ENCODE data around the gene TCOF1. TPM values are rescaled to one million over a fixed set of nuclear protein-coding genes. Genes with fewer than 3 reads are reported as not detected.

Gene TCOF1
- 11.6 and 22.0 TPM in 2 replicates for total RNA-seq

- DNase-seq (ENCODE audit: low read depth): peak; percentile 80
Observed at GRCh38 chr5:150357326-150358260, at the start of gene TCOF1. TCOF1 (plus strand) TSS chr5:150357697; CDS start chr5:150357747, 50 bp downstream.

- no peak for DNase-seq (ENCODE audit: low read depth)
Observed at GRCh38 chr5:150309101-150309885, 48.2 kb upstream of the TCOF1 start.

- DNase-seq (ENCODE audit: low read depth): no peak
Observed at GRCh38 chr5:150309886-150310239, 47.6 kb upstream of the TCOF1 start.

- no peak for DNase-seq (ENCODE audit: low read depth)
Observed at GRCh38 chr5:150310246-150310645, 47.3 kb upstream of the TCOF1 start.

GRCh38 chr5:150311015-150311692 lies 46.3 kb upstream of the TCOF1 start:
- no peak for DNase-seq (ENCODE audit: low read depth)

- DNase-seq (ENCODE audit: low read depth): no peak
Observed at GRCh38 chr5:150312518-150312917, 45.0 kb upstream of the TCOF1 start.

GRCh38 chr5:150313501-150313900 lies 44.0 kb upstream of the TCOF1 start:
- no peak for DNase-seq (ENCODE audit: low read depth)

GRCh38 chr5:150313921-150314716 lies 43.4 kb upstream of the TCOF1 start:
- DNase-seq (ENCODE audit: low read depth): no peak

- DNase-seq (ENCODE audit: low read depth): no peak
Observed at GRCh38 chr5:150315245-150315644, 42.3 kb upstream of the TCOF1 start.

- no peak for DNase-seq (ENCODE audit: low read depth)
Observed at GRCh38 chr5:150316320-150316719, 41.2 kb upstream of the TCOF1 start.

GRCh38 chr5:150317048-150318003 lies 40.2 kb upstream of the TCOF1 start:
- DNase-seq (ENCODE audit: low read depth): peak; percentile 98

- DNase-seq (ENCODE audit: low read depth): no peak
Observed at GRCh38 chr5:150318613-150319483, 38.6 kb upstream of the TCOF1 start.

- no peak for DNase-seq (ENCODE audit: low read depth)
Observed at GRCh38 chr5:150319484-150319790, 38.1 kb upstream of the TCOF1 start.

- DNase-seq (ENCODE audit: low read depth): peak; percentile 99
Observed at GRCh38 chr5:150320044-150320613, 37.4 kb upstream of the TCOF1 start.

GRCh38 chr5:150321211-150321610 lies 36.3 kb upstream of the TCOF1 start:
- no peak for DNase-seq (ENCODE audit: low read depth)

GRCh38 chr5:150321784-150322183 lies 35.7 kb upstream of the TCOF1 start:
- DNase-seq (ENCODE audit: low read depth): peak; percentile 69

GRCh38 chr5:150322202-150322601 lies 35.3 kb upstream of the TCOF1 start:
- DNase-seq (ENCODE audit: low read depth): peak; percentile 94

GRCh38 chr5:150323092-150323491 lies 34.4 kb upstream of the TCOF1 start:
- no peak for DNase-seq (ENCODE audit: low read depth)

- DNase-seq (ENCODE audit: low read depth): no peak
Observed at GRCh38 chr5:150323819-150324218, 33.7 kb upstream of the TCOF1 start.

Measured in renal cortical epithelial cell (primary cell).